Measurements from ENCODE around the gene SIVA1.

DNA sequence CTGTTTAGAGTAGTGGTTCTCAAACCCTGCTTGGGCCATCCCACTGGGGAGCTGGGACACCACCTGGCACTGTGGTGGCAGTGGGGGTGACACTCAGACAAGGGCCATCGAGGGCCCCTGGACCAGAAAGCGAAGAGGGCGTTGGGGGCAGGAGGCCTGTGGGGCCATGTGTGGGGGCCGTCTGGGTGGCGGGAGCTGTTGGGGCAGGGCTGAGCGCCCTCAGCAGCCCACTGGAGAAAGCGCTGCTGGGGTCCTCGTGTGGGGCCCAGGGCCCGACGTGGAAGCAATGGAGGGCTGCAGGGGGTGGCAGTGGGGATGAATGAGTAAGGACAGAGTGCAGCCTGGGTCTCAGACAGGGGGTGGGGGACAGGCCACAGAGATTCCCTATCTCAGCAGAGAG, 34.8 kb upstream of the SIVA1 start:
- TF ChIP-seq, protein P1, sequence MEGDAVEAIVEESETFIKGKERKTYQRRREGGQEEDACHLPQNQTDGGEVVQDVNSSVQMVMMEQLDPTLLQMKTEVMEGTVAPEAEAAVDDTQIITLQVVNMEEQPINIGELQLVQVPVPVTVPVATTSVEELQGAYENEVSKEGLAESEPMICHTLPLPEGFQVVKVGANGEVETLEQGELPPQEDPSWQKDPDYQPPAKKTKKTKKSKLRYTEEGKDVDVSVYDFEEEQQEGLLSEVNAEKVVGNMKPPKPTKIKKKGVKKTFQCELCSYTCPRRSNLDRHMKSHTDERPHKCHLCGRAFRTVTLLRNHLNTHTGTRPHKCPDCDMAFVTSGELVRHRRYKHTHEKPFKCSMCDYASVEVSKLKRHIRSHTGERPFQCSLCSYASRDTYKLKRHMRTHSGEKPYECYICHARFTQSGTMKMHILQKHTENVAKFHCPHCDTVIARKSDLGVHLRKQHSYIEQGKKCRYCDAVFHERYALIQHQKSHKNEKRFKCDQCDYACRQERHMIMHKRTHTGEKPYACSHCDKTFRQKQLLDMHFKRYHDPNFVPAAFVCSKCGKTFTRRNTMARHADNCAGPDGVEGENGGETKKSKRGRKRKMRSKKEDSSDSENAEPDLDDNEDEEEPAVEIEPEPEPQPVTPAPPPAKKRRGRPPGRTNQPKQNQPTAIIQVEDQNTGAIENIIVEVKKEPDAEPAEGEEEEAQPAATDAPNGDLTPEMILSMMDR (IDR thresholded peaks at IDR 0.05; ENCODE audit: low read length) = no peak
- TF ChIP-seq EZH2phosphoT487 (IDR thresholded peaks at IDR 0.05; ENCODE audit: low read length) (no peak), EZH2 (optimal IDR thresholded peaks at IDR 0.05; ENCODE audit: low read depth, low read length) (no peak)
